Jurkat, Clone E6-1 (cell line): Measurements from ENCODE around the gene IGBP1.
A peak's percentile ranks its signal among the peaks of the same experiment; 100 is the strongest.
"Not testable (repeated sequence)": the region's sequence is repeated elsewhere in the genome, so short reads cannot be mapped to it uniquely, and the experiment has no call there.

Experiments
- DNase-seq: peaks from one replicate; pipeline ENCODE4 v3.0.0-alpha.2; 2011; ENCODE audit warnings: low read depth, low spot score
- H3K4me3 ChIP-seq: 2 replicates; pipeline ENCODE4 v1.5.1; 2011; ENCODE audit warnings: mild to moderate bottlenecking, low read length, control low read depth, moderate library complexity

The IGBP1 gene

DNA sequence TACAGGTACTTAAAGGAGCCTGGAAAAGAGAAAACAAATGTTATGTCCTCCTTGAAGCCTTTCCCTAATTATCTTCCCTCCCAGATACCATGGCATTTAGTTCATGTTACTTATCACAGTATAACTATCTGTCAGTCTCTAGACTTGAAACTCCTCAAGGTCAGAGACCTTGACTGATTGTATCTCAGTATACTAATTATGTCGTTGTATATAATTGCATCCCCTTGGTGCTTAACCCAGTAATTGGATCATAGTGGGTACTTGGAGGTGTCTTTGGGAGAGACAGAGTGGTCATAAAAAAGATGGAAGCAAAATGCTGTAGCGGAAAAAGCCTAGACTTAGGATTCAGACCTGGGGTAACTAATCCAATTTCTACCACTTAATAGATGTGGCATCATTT, 8.1 kb downstream of the IGBP1 start:
- no peak for DNase-seq
- no peak overlapping the region for H3K4me3 ChIP-seq

DNA sequence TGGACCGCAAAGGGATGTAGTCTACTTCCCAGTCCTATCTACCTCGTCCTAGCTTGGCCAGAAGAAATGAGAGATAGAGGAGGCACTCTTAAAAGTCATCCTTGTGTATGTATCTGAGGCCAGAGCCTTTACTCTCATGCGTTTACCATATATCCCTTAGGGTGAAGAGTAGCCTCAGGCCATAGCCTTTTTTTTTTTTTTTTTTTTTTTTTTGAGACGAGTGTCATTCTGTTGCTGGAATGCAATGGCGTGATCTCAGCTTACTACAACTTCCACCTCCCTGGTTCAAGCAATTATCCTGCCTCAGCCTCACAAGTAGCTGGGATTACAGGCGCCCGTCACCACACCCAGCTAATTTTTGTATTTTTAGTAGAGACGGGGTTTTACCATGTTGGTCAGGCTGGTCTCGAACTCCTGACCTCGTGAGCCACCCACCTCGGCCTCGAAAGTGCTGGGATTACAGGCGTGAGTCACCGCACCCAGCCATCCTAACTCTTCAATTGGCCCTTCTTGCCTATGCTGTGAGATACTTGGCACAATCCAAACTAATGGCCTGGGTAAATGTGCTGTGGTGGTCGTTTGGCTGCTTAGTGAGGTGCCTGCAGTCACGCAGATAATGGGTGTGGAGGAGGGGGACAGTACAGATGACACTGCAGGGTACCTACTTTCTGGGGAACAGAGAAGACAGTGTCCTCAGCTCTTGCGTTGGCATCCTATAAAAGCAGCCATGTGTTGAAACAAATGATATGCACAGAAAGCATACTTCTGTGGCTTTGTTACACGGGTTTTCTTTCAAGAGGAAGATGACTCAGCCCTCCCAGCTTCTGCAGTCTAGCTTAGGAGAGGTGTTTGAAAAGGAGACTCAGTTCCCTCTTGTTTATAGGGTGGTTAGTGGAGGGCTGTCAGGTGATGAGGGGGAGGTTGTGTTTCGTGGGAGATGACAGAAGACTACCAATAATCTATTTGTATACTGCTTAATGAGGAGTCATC, 33.6 kb downstream of the IGBP1 start:
- H3K4me3 ChIP-seq, result no peak overlapping the region
- DNase-seq, result no peak

DNA sequence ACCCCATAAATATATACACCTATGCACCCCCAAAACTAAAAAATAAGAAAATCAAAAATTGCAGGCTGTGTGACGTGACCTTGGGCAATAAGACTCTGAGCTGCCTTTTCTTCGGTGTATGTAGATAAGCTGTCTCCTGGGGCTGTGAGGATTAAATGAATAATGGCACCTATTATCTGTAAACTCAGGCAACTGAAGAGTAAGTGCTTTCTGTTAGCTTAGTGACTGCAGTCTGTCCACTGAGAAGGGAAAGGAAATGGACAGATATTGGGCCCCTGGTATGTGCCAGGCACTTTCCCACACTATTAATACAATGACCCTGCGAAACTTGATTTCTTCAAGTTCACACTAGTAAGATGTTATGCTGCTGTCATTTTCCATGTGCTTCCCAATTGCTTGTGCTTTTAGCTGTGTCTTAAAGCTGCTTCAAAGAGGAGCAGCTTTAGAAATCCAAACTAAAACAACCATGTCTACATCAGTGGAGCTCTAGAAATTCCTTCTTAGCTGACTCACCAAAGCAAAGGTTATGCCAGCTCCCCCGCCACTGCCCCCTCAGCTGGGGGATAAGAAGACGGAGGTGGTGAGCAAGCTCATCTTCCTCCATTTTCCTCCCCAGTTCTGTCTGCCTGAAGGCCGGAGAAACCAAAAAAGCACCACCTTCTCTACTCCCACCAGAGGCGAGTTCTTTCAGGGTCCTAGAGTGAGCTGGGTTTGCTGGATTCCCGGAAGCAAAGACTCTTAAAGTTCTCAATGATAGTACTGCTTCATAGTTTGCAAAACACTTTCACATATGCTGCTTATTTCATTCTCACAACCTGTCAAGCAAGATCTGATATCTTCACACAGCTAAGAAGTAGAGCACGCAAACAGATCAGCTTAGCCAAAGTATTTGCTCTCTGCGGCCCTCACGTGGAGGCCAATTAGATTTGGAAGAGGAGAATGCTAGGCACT, 35.3 kb downstream of the IGBP1 start:
- DNase-seq, result no peak
- no peak overlapping the region for H3K4me3 ChIP-seq

DNA sequence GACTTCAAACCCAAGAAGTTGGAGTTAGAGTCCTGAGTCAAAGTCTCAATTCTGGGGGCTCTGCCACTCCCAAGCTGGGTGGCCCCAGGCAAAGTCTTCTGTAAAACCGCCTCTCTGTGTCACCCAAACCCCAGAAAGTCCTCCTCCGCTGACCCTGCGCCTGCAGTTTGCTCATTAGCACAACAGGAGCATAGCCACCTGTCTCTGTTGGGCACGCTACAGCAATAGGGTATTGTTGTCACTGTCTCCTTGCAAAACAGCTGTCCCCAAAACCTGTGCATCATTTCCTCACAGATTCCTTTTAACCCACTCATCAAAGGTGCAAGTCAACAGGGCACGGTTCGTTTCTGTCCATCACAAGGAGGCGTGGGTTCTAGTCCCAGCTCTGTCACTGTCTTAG, 36.0 kb downstream of the IGBP1 start:
- no peak for DNase-seq
- H3K4me3 ChIP-seq, result no peak overlapping the region

DNA sequence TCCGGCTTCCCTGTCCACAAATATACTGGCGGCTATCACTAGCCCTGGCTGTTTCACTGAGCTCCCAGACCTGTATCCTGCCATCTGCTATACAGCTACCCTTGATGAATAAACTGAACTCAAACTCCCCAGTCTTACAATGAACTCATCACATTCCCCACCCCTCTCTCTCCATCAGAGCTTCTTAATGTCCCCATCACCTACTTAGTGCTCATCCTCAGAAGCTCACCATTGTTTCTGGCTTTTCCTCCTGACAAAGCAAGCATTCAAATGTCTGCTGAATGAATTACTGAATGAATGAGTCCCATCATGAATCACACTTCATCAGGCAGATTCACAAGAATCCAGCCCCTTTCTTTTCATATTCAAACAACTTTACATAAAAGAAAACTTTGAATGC, 38.4 kb downstream of the IGBP1 start:
- no peak overlapping the region for H3K4me3 ChIP-seq
- no peak for DNase-seq

DNA sequence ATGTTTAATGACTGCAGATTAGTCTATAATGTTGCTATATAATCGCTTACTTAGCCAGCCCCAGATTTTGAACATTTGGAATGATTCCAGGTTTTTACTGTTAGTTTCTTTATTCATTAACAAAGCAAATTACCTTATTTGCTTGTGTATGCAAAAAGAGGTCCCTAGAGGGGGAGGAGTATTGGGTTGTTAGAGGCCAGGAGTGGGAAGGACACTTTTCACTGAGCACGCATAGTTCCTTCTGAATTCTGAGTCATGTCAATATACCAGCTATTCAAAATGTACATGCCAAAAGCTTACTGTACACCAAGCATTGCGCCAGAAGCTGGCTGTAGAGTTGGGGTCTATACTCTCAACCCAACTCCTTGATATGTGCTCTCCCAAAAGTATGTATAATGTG, 39.0 kb downstream of the IGBP1 start:
- no peak overlapping the region for H3K4me3 ChIP-seq
- no peak for DNase-seq

DNA sequence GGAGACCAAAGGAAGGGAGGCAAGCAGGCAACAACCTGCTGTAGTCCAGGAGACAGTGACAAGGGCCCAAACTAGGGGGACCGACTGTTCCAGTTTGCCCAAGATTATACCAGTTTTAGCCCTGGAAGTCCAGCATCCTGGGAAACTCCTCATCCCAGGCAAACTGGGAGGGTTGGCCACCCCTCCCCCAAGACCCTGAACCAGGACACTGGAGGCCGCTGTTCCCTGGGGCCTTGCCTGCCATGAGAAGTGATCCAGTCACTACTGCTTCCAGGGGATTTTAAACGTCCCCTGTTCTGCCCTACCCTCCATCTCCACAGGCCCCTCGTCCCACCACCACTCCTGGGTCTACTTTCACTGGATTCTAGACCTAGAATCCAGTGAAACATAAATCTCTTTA, 39.7 kb downstream of the IGBP1 start:
- H3K4me3 ChIP-seq, result no peak overlapping the region
- no peak for DNase-seq

DNA sequence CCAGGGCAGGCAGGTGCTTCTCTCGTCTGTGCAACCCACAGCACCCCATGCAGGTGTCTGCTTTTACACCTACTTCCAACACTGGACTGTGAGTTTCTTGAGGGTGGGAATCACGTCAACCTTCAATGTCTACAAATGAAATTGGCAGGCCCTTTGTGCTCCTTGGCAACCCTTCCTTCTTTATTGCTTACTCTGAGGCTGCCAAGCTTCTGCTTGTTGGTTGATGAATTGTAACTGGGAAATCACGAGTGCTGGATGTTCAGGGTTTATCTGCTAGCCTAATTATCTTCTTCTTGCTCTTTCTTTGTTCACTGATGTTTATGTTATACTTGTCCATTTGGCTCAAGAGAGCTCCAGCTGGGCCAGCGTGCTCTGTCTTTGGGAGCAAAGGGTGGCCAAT, 41.5 kb downstream of the IGBP1 start:
- H3K4me3 ChIP-seq, result no peak overlapping the region
- DNase-seq, result no peak

DNA sequence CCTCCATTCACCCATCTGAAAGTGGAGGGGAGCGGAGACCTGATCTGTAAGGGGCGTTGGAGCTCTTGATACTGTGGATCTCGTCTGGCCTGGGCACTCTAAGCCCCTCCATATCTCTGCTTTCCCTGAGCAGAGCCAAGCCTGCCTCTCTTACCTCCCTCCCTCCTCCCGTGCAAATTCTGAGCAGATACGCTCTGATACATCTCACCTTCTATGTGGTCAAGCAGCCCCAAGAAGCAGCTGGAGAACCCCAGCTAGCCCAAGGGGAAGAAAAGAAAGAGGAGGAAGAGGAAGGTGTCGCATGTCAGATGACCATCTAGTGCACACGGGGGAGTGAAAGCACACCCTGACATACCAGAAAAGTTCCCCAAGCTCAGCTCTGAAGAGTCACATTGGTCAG, 42.1 kb downstream of the IGBP1 start:
- no peak for DNase-seq
- H3K4me3 ChIP-seq, result no peak overlapping the region

DNA sequence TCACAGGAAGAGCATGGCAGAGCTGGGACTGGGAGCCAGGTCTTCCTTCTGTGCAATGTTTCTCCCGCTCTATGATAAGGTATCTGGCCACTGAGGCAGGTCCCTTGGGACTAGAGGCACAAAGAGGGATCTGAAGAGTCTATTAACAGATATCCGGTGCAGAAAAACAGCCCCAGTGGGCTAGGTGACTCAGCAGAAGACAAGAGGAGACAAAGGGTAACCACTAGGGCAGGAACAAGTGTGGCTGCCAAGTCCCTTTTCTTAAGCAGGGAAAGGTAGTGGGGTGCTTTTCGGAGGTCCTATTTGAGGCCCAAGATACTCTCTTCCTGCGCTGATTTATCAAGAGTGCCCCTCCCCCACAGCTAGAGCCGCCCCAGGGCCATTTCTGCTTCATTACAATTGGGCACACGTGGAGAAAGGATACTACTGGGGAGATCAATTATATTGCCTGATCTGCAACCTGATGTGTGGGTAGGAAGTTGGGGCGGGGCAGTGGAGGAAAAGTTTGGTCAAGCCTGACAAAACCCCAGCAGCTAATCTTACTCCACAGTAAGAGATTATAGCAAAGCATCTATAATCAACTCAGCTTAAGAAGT, 43.8 kb downstream of the IGBP1 start, which contains the start of gene DGAT2L6:
DGAT2L6 (plus strand) TSS at position 546 of the 596 bp plus-strand sequence. CDS start 100 bp downstream, outside the sequence.
- no peak within 1 kb of the TSS for H3K4me3 ChIP-seq
- no peak for DNase-seq

DNA sequence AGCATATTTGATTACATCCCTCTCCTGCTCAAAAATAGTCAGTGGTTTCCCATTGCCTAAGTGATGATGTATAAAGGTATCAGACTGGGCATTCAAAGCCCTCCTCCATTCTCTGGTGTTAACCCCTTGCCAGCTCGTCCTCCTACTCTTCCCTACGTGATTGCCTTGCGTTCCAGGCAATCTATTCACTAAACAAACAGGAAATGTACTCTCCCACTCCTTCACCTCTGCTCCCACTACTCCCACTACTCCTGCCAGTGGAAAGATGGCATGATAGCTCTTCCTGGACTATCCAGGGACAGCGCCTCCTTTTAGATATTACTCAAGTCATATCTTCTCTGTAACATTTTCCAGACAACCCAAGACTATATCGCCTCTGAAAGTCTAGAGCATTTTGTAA, 49.8 kb downstream of the IGBP1 start:
- H3K4me3 ChIP-seq, result no peak overlapping the region
- no peak for DNase-seq

DNA sequence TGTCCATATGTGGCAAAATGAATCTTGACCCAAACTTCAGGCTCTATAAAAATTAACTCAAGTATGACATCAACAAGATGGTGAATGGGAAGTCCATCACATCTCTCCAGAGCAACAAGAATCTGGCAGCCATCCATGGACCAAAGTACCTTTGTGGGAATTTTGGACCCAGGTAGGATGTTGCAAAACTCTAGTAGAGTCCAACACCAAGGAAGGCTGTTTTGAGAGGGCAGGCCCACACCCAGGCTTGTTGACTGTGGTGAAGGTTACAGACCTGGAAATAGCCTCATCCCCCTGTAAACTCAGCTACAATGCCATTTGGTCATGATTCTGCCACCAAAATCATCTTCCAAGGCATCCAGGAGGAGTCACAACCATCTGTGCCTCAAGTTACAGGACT, 57.0 kb downstream of the IGBP1 start:
- DNase-seq, result no peak
- H3K4me3 ChIP-seq, result no peak overlapping the region

DNA sequence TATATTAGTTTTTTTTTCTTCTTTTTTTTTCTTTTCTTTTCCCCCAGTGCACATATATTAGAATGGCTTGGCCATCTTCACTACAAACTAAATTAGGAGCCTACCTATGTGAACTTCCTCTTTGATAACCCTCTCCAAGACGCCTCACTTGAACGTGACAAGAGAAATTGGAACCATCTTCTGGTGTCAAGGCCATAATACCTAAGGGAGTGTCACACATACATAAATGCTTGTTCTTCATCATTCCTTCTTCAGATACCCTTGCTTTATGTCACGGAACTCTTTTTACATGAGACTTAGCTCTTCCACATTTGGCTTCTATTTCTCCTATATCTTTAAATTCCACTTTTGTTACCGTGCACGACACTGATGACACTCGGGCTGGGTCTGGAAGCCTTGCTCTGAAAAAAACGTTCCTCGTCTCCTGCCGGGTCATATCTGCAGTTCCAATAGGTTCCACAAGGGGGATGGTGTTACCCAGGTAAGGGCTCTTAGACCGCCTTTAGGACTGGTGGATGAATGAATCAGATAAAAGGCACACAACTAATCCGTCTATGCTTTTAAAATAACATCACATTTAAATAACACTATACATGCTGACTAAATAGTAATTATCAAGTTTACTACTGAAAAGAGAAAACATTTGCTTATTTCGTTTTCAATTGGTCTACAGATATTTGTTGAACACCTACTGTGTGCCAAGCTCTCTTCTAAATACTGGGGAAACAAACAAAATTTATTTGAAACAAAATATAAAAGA, 63.9 kb downstream of the IGBP1 start:
- peak; percentile 61 for DNase-seq
- H3K4me3 ChIP-seq, result no peak overlapping the region

DNA sequence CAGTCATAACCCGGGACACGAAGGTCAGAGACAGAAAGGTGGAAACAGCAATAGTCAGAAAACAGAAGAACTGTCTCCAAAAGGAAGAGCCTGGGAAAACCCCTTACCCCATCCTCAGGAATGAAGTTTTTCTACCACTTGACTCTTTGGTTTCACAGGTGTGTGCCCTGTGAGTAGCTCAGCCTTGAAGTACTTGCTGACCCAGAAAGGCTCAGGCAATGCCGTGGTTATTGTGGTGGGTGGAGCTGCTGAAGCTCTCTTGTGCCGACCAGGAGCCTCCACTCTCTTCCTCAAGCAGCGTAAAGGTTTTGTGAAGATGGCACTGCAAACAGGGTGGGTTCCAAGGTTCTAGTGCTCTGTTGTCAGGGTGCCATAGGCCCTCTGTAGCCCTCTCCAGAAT, 68.5 kb downstream of the IGBP1 start:
- H3K4me3 ChIP-seq, result no peak overlapping the region
- no peak for DNase-seq

DNA sequence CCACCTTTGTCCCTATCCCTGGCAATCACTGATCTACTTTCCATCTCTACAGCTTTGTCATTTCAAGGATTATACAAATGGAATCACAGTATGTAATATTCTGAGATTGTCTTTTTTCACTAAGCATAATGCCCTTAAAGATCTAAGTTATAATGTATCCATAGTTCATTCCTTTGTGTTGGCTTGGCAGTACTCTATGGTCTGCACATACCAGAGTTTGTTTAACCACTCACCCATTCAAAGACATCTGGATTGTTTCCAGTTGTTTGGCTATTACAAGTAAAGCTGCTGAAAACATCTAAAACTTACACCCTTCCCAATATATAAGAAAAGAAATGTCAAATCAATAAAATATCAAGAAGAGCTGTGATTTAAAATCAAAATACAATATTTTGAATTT, 75.2 kb downstream of the IGBP1 start:
- no peak for DNase-seq

DNA sequence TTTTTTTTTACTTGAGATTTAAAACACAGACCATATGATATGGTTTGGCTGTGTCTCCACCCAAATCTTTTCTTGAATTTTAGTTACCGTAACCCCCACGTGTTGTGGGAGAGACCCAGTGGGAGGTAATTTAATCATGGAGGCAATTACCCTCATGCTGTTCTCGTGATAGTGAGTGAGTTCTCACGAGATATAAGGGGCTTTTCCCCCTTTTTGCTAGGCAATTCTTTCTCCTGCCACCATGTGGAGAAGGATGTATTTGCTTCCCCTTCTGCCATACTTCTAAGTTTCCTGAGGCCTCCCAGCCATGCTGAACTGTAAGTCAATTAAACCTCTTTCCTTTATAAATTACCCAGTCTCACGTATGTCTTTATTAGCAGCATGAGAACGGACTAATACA, 76.3 kb downstream of the IGBP1 start:
- not testable (repeated sequence) for DNase-seq

More for the DNA sequence above, 75.2 kb downstream of the IGBP1 start:
- H3K4me3 ChIP-seq, result no peak overlapping the region

More for the DNA sequence above, 76.3 kb downstream of the IGBP1 start:
- not testable (repeated sequence) for H3K4me3 ChIP-seq
